Measurements from ENCODE around the gene HNRNPDL. TPM values are rescaled to one million over a fixed set of nuclear protein-coding genes. Genes with fewer than 3 reads are reported as not detected.

HNRNPDL gene
- total and polyA plus RNA-seq, 2 experiments from 2014 or later = 132 to 150 TPM

- no peak overlapping the region for H3K4me3 ChIP-seq
- no peaks in the 10 kb centered on the region for H3K36me3 ChIP-seq (ENCODE audit: low read depth)
- H2AFZ ChIP-seq = no peak overlapping the region
- H4K20me1 ChIP-seq (ENCODE audit: insufficient read depth) = no peaks in the 10 kb centered on the region
- no peak for DNase-seq
- no peak overlapping the region for H3K9ac ChIP-seq
- H3F3A ChIP-seq (ENCODE audit: insufficient read depth) = no peaks in the 10 kb centered on the region
- no peaks in the 10 kb centered on the region for H3K27me3 ChIP-seq (replicated peaks; ENCODE audit: insufficient read depth)
- H3K79me2 ChIP-seq (ENCODE audit: insufficient read depth) = peaks cover 96% of the 10 kb centered on the region
- no peaks in the 10 kb centered on the region for H3K9me3 ChIP-seq (ENCODE audit: low read depth)
- peaks cover 7% of the 10 kb centered on the region; the same call in 1 of the 2 replicates for H3K4me1 ChIP-seq (ENCODE audit: insufficient read depth)
- no peak overlapping the region for H3K4me2 ChIP-seq (ENCODE audit: unreplicated experiment)
- 98% methylated on average over 7 of the region's 7 CpGs for WGBS, 2 experiments (ENCODE audit: low coverage in 1 of 2, low lambda C conversion rate in 2 of 2, missing lambda C conversion rate in 2 of 2)
- H3K9me2 ChIP-seq (ENCODE audit: insufficient read depth) = no peaks in the 10 kb centered on the region
- H3K27ac ChIP-seq = no peak overlapping the region
- in situ Hi-C loops (cut with MboI) = no loop called here
- TF ChIP-seq EZH2phosphoT487 (IDR thresholded peaks at IDR 0.05; ENCODE audit: insufficient read depth, low read depth) (no peak), EZH2 (IDR thresholded peaks at IDR 0.05; ENCODE audit: insufficient read depth, poor library complexity, severe bottlenecking) (no peak)
Observed at GRCh38 chr4:82434949-82435348, 4.7 kb upstream of the HNRNPDL start.

GRCh38 chr4:82433791-82434190, 3.5 kb upstream of the HNRNPDL start:
- no peak for DNase-seq
- H3K9me3 ChIP-seq (ENCODE audit: low read depth) = no peaks in the 10 kb centered on the region
- no peak for TF ChIP-seq EZH2 (IDR thresholded peaks at IDR 0.05; ENCODE audit: insufficient read depth, poor library complexity, severe bottlenecking)
- TF ChIP-seq EZH2phosphoT487 (IDR thresholded peaks at IDR 0.05; ENCODE audit: insufficient read depth, low read depth) = no peak
- H3K4me2 ChIP-seq (ENCODE audit: unreplicated experiment) = no peak overlapping the region
- H3K4me1 ChIP-seq (ENCODE audit: insufficient read depth) = peaks cover 7% of the 10 kb centered on the region; the same call in 1 of the 2 replicates
- WGBS, 2 experiments (ENCODE audit: low coverage in 1 of 2, low lambda C conversion rate in 2 of 2, missing lambda C conversion rate in 2 of 2) = 97 to 98% methylated on average over 2 of the region's 2 CpGs
- H3K9me2 ChIP-seq (ENCODE audit: insufficient read depth) = no peaks in the 10 kb centered on the region
- H3K4me3 ChIP-seq = no peak overlapping the region
- no peaks in the 10 kb centered on the region for H3K36me3 ChIP-seq (ENCODE audit: low read depth)
- no peak overlapping the region for H3K27ac ChIP-seq
- peaks cover 88% of the 10 kb centered on the region for H3K79me2 ChIP-seq (ENCODE audit: insufficient read depth)
- H3K9ac ChIP-seq = no peak overlapping the region
- H3F3A ChIP-seq (ENCODE audit: insufficient read depth) = no peaks in the 10 kb centered on the region
- no peaks in the 10 kb centered on the region for H4K20me1 ChIP-seq (ENCODE audit: insufficient read depth)
- H3K27me3 ChIP-seq (replicated peaks; ENCODE audit: insufficient read depth) = no peaks in the 10 kb centered on the region
- H2AFZ ChIP-seq = no peak overlapping the region
- in situ Hi-C loops (cut with MboI) = no loop called here

GRCh38 chr4:82432596-82432995, 2.3 kb upstream of the HNRNPDL start:
- TF ChIP-seq EZH2phosphoT487 (IDR thresholded peaks at IDR 0.05; ENCODE audit: insufficient read depth, low read depth) (no peak), EZH2 (IDR thresholded peaks at IDR 0.05; ENCODE audit: insufficient read depth, poor library complexity, severe bottlenecking) (no peak)
- in situ Hi-C loops (cut with MboI) = no loop called here

GRCh38 chr4:82431831-82432230, 1.6 kb upstream of the HNRNPDL start:
- Histone ChIP-seq H3K9ac (peak overlapping the region; percentile 99), H3K9me3 (ENCODE audit: low read depth) (no peaks in the 10 kb centered on the region), H2AFZ (no peak overlapping the region), H3K4me1 (ENCODE audit: insufficient read depth) (peaks cover 3% of the 10 kb centered on the region), H3K79me2 (ENCODE audit: insufficient read depth) (peaks cover 88% of the 10 kb centered on the region), H4K20me1 (ENCODE audit: insufficient read depth) (peaks cover 19% of the 10 kb centered on the region), H3K4me2 (ENCODE audit: unreplicated experiment) (peak overlapping the region; percentile 81), H3K27me3 (replicated peaks; ENCODE audit: insufficient read depth) (no peaks in the 10 kb centered on the region), H3K4me3 (peak overlapping the region; percentile 95), H3K27ac (no peak overlapping the region), H3K9me2 (ENCODE audit: insufficient read depth) (no peaks in the 10 kb centered on the region), H3F3A (ENCODE audit: insufficient read depth) (peaks cover 19% of the 10 kb centered on the region), H3K36me3 (ENCODE audit: low read depth) (peaks cover 13% of the 10 kb centered on the region)
- TF ChIP-seq EZH2 (IDR thresholded peaks at IDR 0.05; ENCODE audit: insufficient read depth, poor library complexity, severe bottlenecking) = no peak
- no peak for TF ChIP-seq EZH2phosphoT487 (IDR thresholded peaks at IDR 0.05; ENCODE audit: insufficient read depth, low read depth)
- no peak for DNase-seq
- 74% methylated on average over 4 of the region's 4 CpGs for WGBS, 2 experiments (ENCODE audit: low coverage in 1 of 2, low lambda C conversion rate in 2 of 2, missing lambda C conversion rate in 2 of 2)
- in situ Hi-C loops (cut with MboI) = no loop called here

More at GRCh38 chr4:82432596-82432995, 2.3 kb upstream of the HNRNPDL start:
- peaks cover 11% of the 10 kb centered on the region for H3F3A ChIP-seq (ENCODE audit: insufficient read depth)
- no peak overlapping the region for H3K4me3 ChIP-seq
- WGBS, 2 experiments (ENCODE audit: low coverage in 1 of 2, low lambda C conversion rate in 2 of 2, missing lambda C conversion rate in 2 of 2) = 90 to 91% methylated on average over 18 of the region's 18 CpGs
- no peak overlapping the region for H2AFZ ChIP-seq
- peaks cover 88% of the 10 kb centered on the region for H3K79me2 ChIP-seq (ENCODE audit: insufficient read depth)
- H3K36me3 ChIP-seq (ENCODE audit: low read depth) = peaks cover 6% of the 10 kb centered on the region
- H3K9ac ChIP-seq = no peak overlapping the region
- no peak overlapping the region for H3K4me2 ChIP-seq (ENCODE audit: unreplicated experiment)
- no peaks in the 10 kb centered on the region for H3K27me3 ChIP-seq (replicated peaks; ENCODE audit: insufficient read depth)
- no peaks in the 10 kb centered on the region for H3K9me2 ChIP-seq (ENCODE audit: insufficient read depth)
- no peak for DNase-seq
- peaks cover 4% of the 10 kb centered on the region; the same call in 1 of the 2 replicates for H3K4me1 ChIP-seq (ENCODE audit: insufficient read depth)
- peaks cover 11% of the 10 kb centered on the region for H4K20me1 ChIP-seq (ENCODE audit: insufficient read depth)
- H3K27ac ChIP-seq = no peak overlapping the region
- no peaks in the 10 kb centered on the region for H3K9me3 ChIP-seq (ENCODE audit: low read depth)

All from GM23248 (cell line).